Fibroblast of the aortic adventitia (primary cell): ENCODE results near the gene KRT83. TPM values are rescaled to one million over a fixed set of nuclear protein-coding genes. Genes with fewer than 3 reads are reported as not detected.

Experiments
- DNase-seq: peaks from one replicate; pipeline ENCODE4 v3.0.0-alpha.2; 2010; ENCODE audit warnings: low read depth
- H3K4me3 ChIP-seq: 2 replicates; pipeline ENCODE4 v1.5.1; 2011; ENCODE audit warnings: low read depth, mild to moderate bottlenecking, control low read depth, low read length, moderate library complexity
- CTCF ChIP-seq: IDR thresholded peaks from 2 replicates; pipeline ENCODE4 v1.5.1; 2011; ENCODE audit warnings: mild to moderate bottlenecking, low read length, control low read depth, inconsistent platforms; ENCODE audit not compliant: insufficient read depth
- total RNA-seq: library from RNA; depleted of rRNA; stranded (reverse); fragments of >200 nt; gene quantifications from 2 replicates; pipeline ENCODE4 v1.2.3, GENCODE V29; 2012; ENCODE audit warnings: low replicate concordance

KRT83 gene
- total RNA-seq, 1 donor = not detected

- no peak overlapping the region for H3K4me3 ChIP-seq
- TF ChIP-seq CTCF = no peak
- DNase-seq = no peak
Observed at GRCh38 chr12:52324153-52324444, 2.9 kb upstream of the KRT83 start.

GRCh38 chr12:52323416-52324152, 2.4 kb upstream of the KRT83 start:
- no peak overlapping the region for H3K4me3 ChIP-seq
- DNase-seq = no peak
- no peak for TF ChIP-seq CTCF

- H3K4me3 ChIP-seq = no peak overlapping the region
- DNase-seq = no peak
- TF ChIP-seq CTCF = no peak
Observed at GRCh38 chr12:52323001-52323400, 1.8 kb upstream of the KRT83 start.

GRCh38 chr12:52322069-52322468, 871 bp upstream of the KRT83 start:
- no peak for TF ChIP-seq CTCF
- no peak for DNase-seq

GRCh38 chr12:52321418-52321817, 220 bp upstream of the KRT83 start:
- no peak for DNase-seq
- TF ChIP-seq CTCF = no peak
- no peak overlapping the region for H3K4me3 ChIP-seq

More at GRCh38 chr12:52322069-52322468, 871 bp upstream of the KRT83 start:
- no peak overlapping the region for H3K4me3 ChIP-seq

- no peak overlapping the region for H3K4me3 ChIP-seq
- DNase-seq = no peak
- no peak for TF ChIP-seq CTCF
Observed at GRCh38 chr12:52319097-52319496, 2.1 kb downstream of the KRT83 start.
